ENCODE data around the gene ZNF345. TPM values are rescaled to one million over a fixed set of nuclear protein-coding genes. Genes with fewer than 3 reads are reported as not detected.

Gene ZNF345
- total and polyA plus RNA-seq, 2 of the 4 experiments (the other 2 are of a cell fraction) = 1.8 to 3.0 TPM

DNA sequence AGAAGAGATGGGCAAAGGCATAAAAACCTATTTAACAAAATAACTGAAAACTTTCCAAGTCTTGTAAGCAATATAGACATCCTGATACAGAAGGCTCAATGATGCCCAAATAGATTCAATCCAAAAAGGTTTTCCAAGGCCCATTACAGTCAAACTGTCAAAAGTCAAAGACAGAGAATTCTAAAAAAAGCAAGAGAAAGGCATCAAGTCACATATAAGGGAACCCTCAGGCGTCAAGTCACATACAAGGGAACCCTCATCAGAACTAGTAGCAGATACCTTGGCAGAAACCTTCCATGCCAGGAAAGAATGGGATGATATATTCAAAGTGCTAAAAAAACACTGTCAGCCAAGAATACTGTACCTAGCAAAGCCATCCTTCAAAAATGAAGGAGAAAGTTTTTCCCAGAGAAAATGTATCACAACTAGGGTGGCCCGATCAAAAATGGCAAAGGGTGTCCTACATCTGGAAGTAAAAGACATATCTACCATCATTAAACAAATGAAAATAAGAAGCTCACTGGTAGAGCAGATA, 44.2 kb downstream of the ZNF345 start:
- H4K20me1 ChIP-seq (ENCODE audit: insufficient read depth, low read length) = no peaks in the 10 kb centered on the region
- no peak overlapping the region for H3K23ac ChIP-seq (ENCODE audit: low read depth, low read length)
- ATAC-seq (ENCODE audit: low read depth) (no peak), DNase-seq (no peak)
- no peaks in the 10 kb centered on the region for H3K9me1 ChIP-seq (ENCODE audit: insufficient read depth, low read length)
- no peak overlapping the region for H3K14ac ChIP-seq (replicated peaks; ENCODE audit: low read depth, low read length)
- H4K5ac ChIP-seq (ENCODE audit: low read depth, low read length) = no peak overlapping the region
- in situ Hi-C loops (cut with MboI; ENCODE audit: low sequenced_read_pairs) = no loop called here
- dilution Hi-C loops (cut with HindIII; ENCODE audit: low sequenced_read_pairs, unreplicated experiment) = no loop called here
- no peaks in the 10 kb centered on the region for H3K27me3 ChIP-seq (ENCODE audit: control insufficient read depth, insufficient read depth, low read length)
- intact Hi-C loops (cut with micrococcal nuclease) = no loop called here
- H4K91ac ChIP-seq (ENCODE audit: insufficient read depth, low read depth, low read length) = no peak overlapping the region
- TF ChIP-seq NFE2L2 (IDR thresholded peaks at IDR 0.05; ENCODE audit: low read depth, low read length) (no peak), CEBPB (IDR thresholded peaks at IDR 0.05; ENCODE audit: low read depth, low read length) (no peak), FOS (IDR thresholded peaks at IDR 0.05; ENCODE audit: low read depth, low read length) (no peak), MAFK (IDR thresholded peaks at IDR 0.05; ENCODE audit: low read depth, low read length) (no peak)
- TF ChIP-seq, protein P1, sequence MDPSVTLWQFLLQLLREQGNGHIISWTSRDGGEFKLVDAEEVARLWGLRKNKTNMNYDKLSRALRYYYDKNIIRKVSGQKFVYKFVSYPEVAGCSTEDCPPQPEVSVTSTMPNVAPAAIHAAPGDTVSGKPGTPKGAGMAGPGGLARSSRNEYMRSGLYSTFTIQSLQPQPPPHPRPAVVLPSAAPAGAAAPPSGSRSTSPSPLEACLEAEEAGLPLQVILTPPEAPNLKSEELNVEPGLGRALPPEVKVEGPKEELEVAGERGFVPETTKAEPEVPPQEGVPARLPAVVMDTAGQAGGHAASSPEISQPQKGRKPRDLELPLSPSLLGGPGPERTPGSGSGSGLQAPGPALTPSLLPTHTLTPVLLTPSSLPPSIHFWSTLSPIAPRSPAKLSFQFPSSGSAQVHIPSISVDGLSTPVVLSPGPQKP (IDR thresholded peaks at IDR 0.05; ENCODE audit: borderline replicate concordance, low read depth, low read length) = no peak
- TF ChIP-seq, protein P2, sequence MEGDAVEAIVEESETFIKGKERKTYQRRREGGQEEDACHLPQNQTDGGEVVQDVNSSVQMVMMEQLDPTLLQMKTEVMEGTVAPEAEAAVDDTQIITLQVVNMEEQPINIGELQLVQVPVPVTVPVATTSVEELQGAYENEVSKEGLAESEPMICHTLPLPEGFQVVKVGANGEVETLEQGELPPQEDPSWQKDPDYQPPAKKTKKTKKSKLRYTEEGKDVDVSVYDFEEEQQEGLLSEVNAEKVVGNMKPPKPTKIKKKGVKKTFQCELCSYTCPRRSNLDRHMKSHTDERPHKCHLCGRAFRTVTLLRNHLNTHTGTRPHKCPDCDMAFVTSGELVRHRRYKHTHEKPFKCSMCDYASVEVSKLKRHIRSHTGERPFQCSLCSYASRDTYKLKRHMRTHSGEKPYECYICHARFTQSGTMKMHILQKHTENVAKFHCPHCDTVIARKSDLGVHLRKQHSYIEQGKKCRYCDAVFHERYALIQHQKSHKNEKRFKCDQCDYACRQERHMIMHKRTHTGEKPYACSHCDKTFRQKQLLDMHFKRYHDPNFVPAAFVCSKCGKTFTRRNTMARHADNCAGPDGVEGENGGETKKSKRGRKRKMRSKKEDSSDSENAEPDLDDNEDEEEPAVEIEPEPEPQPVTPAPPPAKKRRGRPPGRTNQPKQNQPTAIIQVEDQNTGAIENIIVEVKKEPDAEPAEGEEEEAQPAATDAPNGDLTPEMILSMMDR (conservative IDR thresholded peaks at IDR 0.05; ENCODE audit: low read depth, low read length) = no peak
- TF ChIP-seq, protein P3, sequence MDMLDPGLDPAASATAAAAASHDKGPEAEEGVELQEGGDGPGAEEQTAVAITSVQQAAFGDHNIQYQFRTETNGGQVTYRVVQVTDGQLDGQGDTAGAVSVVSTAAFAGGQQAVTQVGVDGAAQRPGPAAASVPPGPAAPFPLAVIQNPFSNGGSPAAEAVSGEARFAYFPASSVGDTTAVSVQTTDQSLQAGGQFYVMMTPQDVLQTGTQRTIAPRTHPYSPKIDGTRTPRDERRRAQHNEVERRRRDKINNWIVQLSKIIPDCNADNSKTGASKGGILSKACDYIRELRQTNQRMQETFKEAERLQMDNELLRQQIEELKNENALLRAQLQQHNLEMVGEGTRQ (IDR thresholded peaks at IDR 0.05; ENCODE audit: low read depth, low read length) = no peak
- H3K18ac ChIP-seq (ENCODE audit: low read depth, low read length) = no peak overlapping the region
- no peak overlapping the region for H2BK5ac ChIP-seq (ENCODE audit: low read depth, low read length, poor library complexity, severe bottlenecking)
- H3K27ac ChIP-seq (ENCODE audit: insufficient read depth, low read length) = no peak overlapping the region
- H2BK15ac ChIP-seq (ENCODE audit: low read depth, low read length) = no peak overlapping the region
- peaks cover 64% of the 10 kb centered on the region for H3K9me3 ChIP-seq (ENCODE audit: control insufficient read depth, insufficient read depth, low read length)
- peaks cover 28% of the 10 kb centered on the region for H3K36me3 ChIP-seq (ENCODE audit: control insufficient read depth, insufficient read depth, low read length)
- H2BK120ac ChIP-seq (ENCODE audit: low read depth, low read length) = no peak overlapping the region
- POLR2A ChIA-PET (ENCODE audit: unreplicated experiment) = interaction anchor here (0.6 kb wide), 1 partner anchor 144 kb away, joined by 9 read pairs; no protein-coding TSS in a partner anchor
- BruUV-seq (replicated peaks) = no TSS peak
- no CpG with 5 or more reads among the region's 2 CpGs for WGBS, 2 experiments (ENCODE audit: extremely low coverage in 2 of 2, insufficient read length in 1 of 2)
- no peak overlapping the region for H3K4ac ChIP-seq (ENCODE audit: low read depth, low read length)
- H4K8ac ChIP-seq (ENCODE audit: low read depth in 2 of 2, low read length in 2 of 2) = no peak overlapping the region
- no peak overlapping the region for H3K9ac ChIP-seq (ENCODE audit: low read depth, low read length)
- no peaks in the 10 kb centered on the region for H3K4me1 ChIP-seq (ENCODE audit: control insufficient read depth, insufficient read depth, low read length)
- H3K4me3 ChIP-seq (ENCODE audit: insufficient read depth, low read depth, low read length) = no peak overlapping the region
- H3K56ac ChIP-seq (ENCODE audit: extremely low read depth, insufficient read depth, low read length) = no peak overlapping the region
- H2AK5ac ChIP-seq (ENCODE audit: low read depth, low read length) = no peak overlapping the region
- H3K4me2 ChIP-seq (ENCODE audit: low read depth, low read length) = no peak overlapping the region
- no peak overlapping the region for H2AFZ ChIP-seq (replicated peaks; ENCODE audit: low read length, poor library complexity)
- no peak overlapping the region for H2BK20ac ChIP-seq (ENCODE audit: low read depth, low read length)
- CTCF ChIA-PET = no interaction called here
- 0 out of 4 replicates have a peak, but pooled peaks cover 0 to 3% of the 10 kb centered on the region in 2 experiments for H3K79me1 ChIP-seq (ENCODE audit: low read depth in 1 of 2, low read length in 2 of 2)
- H2AK9ac ChIP-seq (replicated peaks; ENCODE audit: low read depth, low read length, poor library complexity) = no peak overlapping the region
